Activated CD4-positive, CD25-positive, alpha-beta regulatory T cell treated with anti-CD3 and anti-CD28 coated beads, Interleukin-2, amount 50 U/mL, for 24 hours (primary cell): Measurements from ENCODE around the gene PHAF1.
A peak's percentile ranks its signal among the peaks of the same experiment; 100 is the strongest.

Experiments
- ATAC-seq, 2 donors: fragments of 150-1000 bp; cut with Tn5 transposase; one replicate each; pipeline ENCODE4 v1.10.0; 2021; ENCODE audit warnings: mild to moderate bottlenecking in 1 of 2, moderate library complexity in 1 of 2

PHAF1 gene

GRCh38 chr16:67109407-67110135, at the start of gene PHAF1:
Gene PHAF1, plus strand, starts transcription at chr16:67109941. Its CDS starts 235 bp downstream, at chr16:67110176.
- peak; percentile 88 to 92 for ATAC-seq

GRCh38 chr16:67063008-67063407, 46.7 kb upstream of the PHAF1 start:
- no peak for ATAC-seq

GRCh38 chr16:67068212-67068753, 41.5 kb upstream of the PHAF1 start:
- ATAC-seq = no peak

GRCh38 chr16:67071476-67072048, 38.2 kb upstream of the PHAF1 start:
- no peak for ATAC-seq

DNA sequence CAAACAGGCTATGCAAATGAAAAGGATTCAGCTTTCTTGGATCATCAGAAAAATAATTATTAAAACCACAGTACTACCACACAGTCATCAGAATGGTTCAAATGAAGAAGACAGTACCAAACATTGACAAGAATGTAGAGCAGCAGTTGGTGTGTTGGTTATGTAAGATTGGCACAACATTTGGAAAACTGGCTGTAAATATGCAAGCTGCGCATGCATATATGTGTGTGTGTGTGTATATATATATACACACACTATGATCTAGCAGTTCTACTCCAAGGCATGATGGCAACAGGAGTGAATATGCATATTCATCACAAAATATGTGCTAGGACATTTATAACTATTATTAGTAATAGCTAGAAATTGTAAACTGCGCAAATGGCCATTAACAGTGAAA, 34.4 kb upstream of the PHAF1 start:
- no peak for ATAC-seq

DNA sequence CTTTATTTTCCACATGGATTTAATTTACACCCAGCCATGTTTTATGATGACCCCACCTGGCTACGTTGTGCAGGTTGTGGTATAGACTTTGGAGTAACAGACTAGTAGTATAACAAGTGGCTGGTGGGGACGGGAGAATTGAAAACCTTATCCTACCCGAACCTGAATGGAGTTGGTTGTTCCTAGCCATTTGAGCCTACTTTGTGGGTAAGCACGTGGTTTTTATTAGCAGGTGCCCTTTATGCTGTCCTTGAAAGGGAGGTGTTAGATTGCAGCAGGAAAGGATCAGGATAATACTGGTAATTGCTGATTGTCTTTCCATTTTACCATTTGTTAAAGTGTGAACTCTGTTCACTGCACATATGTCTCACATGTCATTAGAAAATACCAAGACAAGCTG, 31.9 kb upstream of the PHAF1 start:
- ATAC-seq = no peak

GRCh38 chr16:67082100-67082499, 27.6 kb upstream of the PHAF1 start:
- no peak for ATAC-seq

DNA sequence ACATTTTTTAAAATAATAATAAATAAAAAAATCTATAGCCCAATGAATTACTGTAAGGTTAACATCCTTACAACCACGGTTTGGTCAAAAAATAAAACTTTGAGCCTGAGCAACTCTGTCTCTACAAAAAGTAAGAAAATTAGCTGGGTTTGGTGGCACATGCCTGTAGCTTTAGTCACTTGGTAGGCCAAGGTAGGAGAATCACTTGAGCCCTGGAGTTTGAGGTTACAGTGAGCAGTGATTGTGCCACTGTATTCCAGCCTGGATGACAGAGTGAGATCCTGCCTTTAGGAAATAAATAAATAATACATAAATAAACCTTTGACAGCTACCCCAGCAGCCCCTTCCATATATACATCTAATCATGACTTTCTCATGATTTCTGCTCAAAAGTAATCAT, 26.9 kb upstream of the PHAF1 start:
- no peak for ATAC-seq

- no peak for ATAC-seq
Observed at GRCh38 chr16:67084345-67085028, 25.3 kb upstream of the PHAF1 start.

GRCh38 chr16:67086822-67087221, 22.9 kb upstream of the PHAF1 start:
- ATAC-seq = no peak

GRCh38 chr16:67087291-67087690, 22.4 kb upstream of the PHAF1 start:
- ATAC-seq = no peak

GRCh38 chr16:67087803-67088202, 21.9 kb upstream of the PHAF1 start:
- no peak for ATAC-seq

DNA sequence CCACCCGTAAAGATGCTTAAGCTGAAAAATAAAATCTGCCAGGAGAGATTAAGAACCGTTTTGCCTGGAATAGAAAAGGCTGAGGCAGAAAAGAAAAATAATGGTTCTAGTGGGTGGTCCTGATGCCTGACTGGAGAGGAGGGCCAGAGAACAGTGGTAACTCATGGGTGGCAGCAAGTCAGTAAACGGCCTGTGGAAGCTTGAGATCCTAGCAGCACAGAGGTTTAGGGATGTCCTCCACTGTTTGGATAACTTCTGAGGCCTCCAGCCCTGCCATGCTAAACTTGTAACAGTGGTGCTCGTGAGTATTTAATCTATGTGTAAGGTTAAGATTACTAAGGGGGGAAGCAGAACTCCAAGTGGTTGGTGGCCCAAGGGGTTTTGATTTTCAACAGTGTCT, 21.2 kb upstream of the PHAF1 start:
- no peak for ATAC-seq

DNA sequence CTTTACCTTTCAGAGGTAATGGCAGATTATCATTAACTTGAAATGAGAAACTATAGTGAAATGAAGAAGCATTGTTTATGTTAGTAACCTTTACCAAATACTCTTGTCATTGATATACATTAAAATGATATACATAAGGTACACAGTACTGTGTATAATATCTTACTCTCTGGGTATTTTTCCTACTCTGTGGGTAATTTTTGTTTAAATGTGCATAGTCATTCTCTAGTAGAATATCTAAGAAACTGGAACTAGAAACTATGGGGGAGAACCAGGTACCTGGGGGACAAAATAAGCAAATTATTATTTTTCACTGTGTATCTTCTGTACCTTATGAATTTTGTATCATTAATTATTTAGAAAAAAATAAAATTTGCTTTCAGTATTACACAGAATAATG, 20.6 kb upstream of the PHAF1 start:
- no peak for ATAC-seq

- ATAC-seq = peak; percentile 55 to 82
Observed at GRCh38 chr16:67091906-67092566, 17.7 kb upstream of the PHAF1 start.

- no peak for ATAC-seq
Observed at GRCh38 chr16:67093098-67093726, 16.5 kb upstream of the PHAF1 start.

GRCh38 chr16:67098599-67098998, 11.1 kb upstream of the PHAF1 start:
- ATAC-seq = no peak

GRCh38 chr16:67100569-67101310, 9.0 kb upstream of the PHAF1 start:
- no peak for ATAC-seq

- ATAC-seq = peak; percentile 60 to 70
Observed at GRCh38 chr16:67101311-67102082, 8.2 kb upstream of the PHAF1 start.

GRCh38 chr16:67104061-67104460, 5.7 kb upstream of the PHAF1 start:
- peak in 1 of 2 donors; percentile 28 for ATAC-seq

DNA sequence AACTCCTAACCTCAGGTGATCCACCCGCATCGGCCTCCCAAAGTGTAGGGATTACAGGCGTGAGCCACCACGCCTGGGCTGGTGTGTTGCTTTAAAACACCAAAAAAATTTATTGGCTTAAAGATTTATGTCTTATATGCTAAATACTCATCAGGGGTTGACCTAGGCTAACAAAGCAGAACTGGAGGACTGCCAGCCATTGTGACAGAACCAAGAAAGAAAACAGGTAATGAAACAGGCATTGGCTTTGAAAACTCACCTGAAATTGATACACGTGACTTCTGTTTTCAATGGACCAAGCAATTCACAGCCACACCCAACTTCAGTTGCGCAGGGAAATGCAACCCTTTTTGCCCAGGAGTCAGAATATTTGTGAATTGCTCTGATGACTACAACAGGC, 4.9 kb upstream of the PHAF1 start:
- no peak for ATAC-seq
